GM19468 (cell line): Measurements from ENCODE around the gene MTHFD1.

Experiments
- ATAC-seq: cut with Tn5 transposase; IDR thresholded peaks from one replicate; pipeline ENCODE4 v1.9.1; 2021; ENCODE audit warnings: mild to moderate bottlenecking, moderate library complexity, moderate number of reproducible peaks; ENCODE audit not compliant: unreplicated experiment; ENCODE audit errors: extremely low read depth

Gene MTHFD1

GRCh38 chr14:64444140-64444539 is 56.0 kb downstream of the MTHFD1 start:
- no peak for ATAC-seq

GRCh38 chr14:64444984-64445845 is 57.1 kb downstream of the MTHFD1 start:
- ATAC-seq: peak; percentile 86

- ATAC-seq: no peak
These were observed 59.9 kb downstream of the MTHFD1 start for GRCh38 chr14:64447876-64448670.

- no peak for ATAC-seq
These were observed 62.1 kb downstream of the MTHFD1 start for GRCh38 chr14:64450255-64450654.

- ATAC-seq: no peak
These were observed 66.5 kb downstream of the MTHFD1 start for GRCh38 chr14:64454671-64455070.

GRCh38 chr14:64459405-64460136 is 71.4 kb downstream of the MTHFD1 start:
- ATAC-seq: no peak

- ATAC-seq: no peak
These were observed 73.1 kb downstream of the MTHFD1 start for GRCh38 chr14:64461221-64461620.

- no peak for ATAC-seq
These were observed 75.0 kb downstream of the MTHFD1 start for GRCh38 chr14:64463195-64463594.

GRCh38 chr14:64463873-64464272 is 75.7 kb downstream of the MTHFD1 start:
- ATAC-seq: no peak

- ATAC-seq: no peak
These were observed 76.5 kb downstream of the MTHFD1 start for GRCh38 chr14:64464651-64465050.

- ATAC-seq: peak; percentile 28
These were observed 77.2 kb downstream of the MTHFD1 start, which contains the start of gene AKAP5 for GRCh38 chr14:64465191-64465822. Gene AKAP5 (plus strand): TSS chr14:64465499. CDS start chr14:64468395, 2,896 bp downstream.

- ATAC-seq: no peak
These were observed 77.8 kb downstream of the MTHFD1 start for GRCh38 chr14:64465831-64466554.

- no peak for ATAC-seq
These were observed 78.9 kb downstream of the MTHFD1 start for GRCh38 chr14:64467101-64467500.

- no peak for ATAC-seq
These were observed 79.4 kb downstream of the MTHFD1 start for GRCh38 chr14:64467566-64467965.

GRCh38 chr14:64468451-64468850 is 80.3 kb downstream of the MTHFD1 start:
- no peak for ATAC-seq

- no peak for ATAC-seq
These were observed 85.9 kb downstream of the MTHFD1 start for GRCh38 chr14:64474041-64474440.

- ATAC-seq: no peak
These were observed 86.5 kb downstream of the MTHFD1 start for GRCh38 chr14:64474698-64475097.

- no peak for ATAC-seq
These were observed 87.6 kb downstream of the MTHFD1 start for GRCh38 chr14:64475585-64476273.

GRCh38 chr14:64476438-64476837 is 88.3 kb downstream of the MTHFD1 start:
- no peak for ATAC-seq
